Panc1 (cell line): ENCODE data around the gene ALDH4A1.

Source experiments
- POLR2AphosphoS5 ChIP-seq: IDR thresholded peaks from 2 replicates; pipeline ENCODE4 v1.6.1; 2012; ENCODE audit warnings: mild to moderate bottlenecking, low read depth, low read length, moderate library complexity
- TF ChIP-seq, protein P1 (sequence below): fragments of 450-650 bp; IDR thresholded peaks from 2 replicates; pipeline ENCODE4 v1.5.1; 2017; ENCODE audit warnings: mild to moderate bottlenecking

DNA sequence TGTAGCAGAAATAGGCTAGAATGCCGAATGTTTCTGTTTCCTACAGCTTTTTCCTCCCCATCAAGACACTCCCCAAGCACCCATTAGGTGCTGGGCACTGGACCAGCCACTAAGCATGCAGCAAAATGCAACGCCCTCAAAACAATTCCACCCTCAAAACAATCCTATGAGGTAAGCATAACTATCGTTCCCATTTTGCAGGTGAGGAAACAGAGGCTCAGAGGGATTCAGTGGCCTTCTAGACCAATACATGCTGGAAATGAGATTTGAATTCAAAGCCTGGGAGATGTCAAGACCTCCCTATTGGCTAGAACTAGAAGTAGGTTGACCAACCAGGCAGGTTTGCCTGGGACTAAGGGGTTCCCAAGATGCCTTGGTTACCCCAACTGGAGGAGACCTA lies 10.2 kb upstream of the ALDH4A1 start:
- TF ChIP-seq, protein P1, sequence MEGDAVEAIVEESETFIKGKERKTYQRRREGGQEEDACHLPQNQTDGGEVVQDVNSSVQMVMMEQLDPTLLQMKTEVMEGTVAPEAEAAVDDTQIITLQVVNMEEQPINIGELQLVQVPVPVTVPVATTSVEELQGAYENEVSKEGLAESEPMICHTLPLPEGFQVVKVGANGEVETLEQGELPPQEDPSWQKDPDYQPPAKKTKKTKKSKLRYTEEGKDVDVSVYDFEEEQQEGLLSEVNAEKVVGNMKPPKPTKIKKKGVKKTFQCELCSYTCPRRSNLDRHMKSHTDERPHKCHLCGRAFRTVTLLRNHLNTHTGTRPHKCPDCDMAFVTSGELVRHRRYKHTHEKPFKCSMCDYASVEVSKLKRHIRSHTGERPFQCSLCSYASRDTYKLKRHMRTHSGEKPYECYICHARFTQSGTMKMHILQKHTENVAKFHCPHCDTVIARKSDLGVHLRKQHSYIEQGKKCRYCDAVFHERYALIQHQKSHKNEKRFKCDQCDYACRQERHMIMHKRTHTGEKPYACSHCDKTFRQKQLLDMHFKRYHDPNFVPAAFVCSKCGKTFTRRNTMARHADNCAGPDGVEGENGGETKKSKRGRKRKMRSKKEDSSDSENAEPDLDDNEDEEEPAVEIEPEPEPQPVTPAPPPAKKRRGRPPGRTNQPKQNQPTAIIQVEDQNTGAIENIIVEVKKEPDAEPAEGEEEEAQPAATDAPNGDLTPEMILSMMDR = no peak
- TF ChIP-seq POLR2AphosphoS5 = no peak
